HepG2 (cell line): ENCODE data around the gene PDS5B. TPM values are rescaled to one million over a fixed set of nuclear protein-coding genes. Genes with fewer than 3 reads are reported as not detected.

Source experiments
- ATAC-seq: fragments of 200-7000 bp; cut with Tn5 transposase; 3 replicates; pipeline ENCODE4 v1.9.1; 2020; ENCODE audit warnings: mild to moderate bottlenecking, moderate library complexity
- BruUV-seq: library from RNA; stranded (reverse); fragments of 400-500 nt; replicated peaks from 2 replicates; lab custom pipeline; 2021; lab: Mats Ljungman, UMichigan
- CTCF ChIA-PET: fragments of 300-600 bp; formaldehyde crosslinking; extraction: SDS; loops from one replicate; lab custom pipeline; 2021; ENCODE audit warnings: low total read pairs, inconsistent platforms, low intra/inter-chr PET ratio; lab: Yijun Ruan, JAX
- POLR2A ChIA-PET: fragments of 350-600 bp; sonication (Branson Sonifier 250); formaldehyde crosslinking; loops from one replicate; lab custom pipeline; 2020; ENCODE audit warnings: antibody characterized with exemption, inconsistent platforms; lab: Yijun Ruan, JAX
- DNase-seq: peaks from one replicate; pipeline ENCODE4 v3.0.0-alpha.2; 2015; ENCODE audit warnings: low spot score
- FAIRE-seq: peaks from 3 replicates; lab custom pipeline; 2011; peaks lifted over from hg19 to GRCh38; lab: Jason Lieb, UNC
- H2AFZ ChIP-seq: one replicate; pipeline ENCODE4 v1.6.1; 2011; ENCODE audit warnings: low read length, inconsistent platforms
- H3K27ac ChIP-seq: fragments of 300-600 bp; 3 replicates; pipeline ENCODE4 v1.8.0; 2011; ENCODE audit warnings: mixed run types, mild to moderate bottlenecking, mixed read lengths, low read length, inconsistent platforms; ENCODE audit not compliant: insufficient read depth; ENCODE audit errors: extremely low read length
- H3K27me3 ChIP-seq, 2 experiments: fragments of 200-600 bp in 1 of 2; 2 replicates in 1 of 2; 3 replicates in 1 of 2; pipeline versions ENCODE4 v1.6.0 to v1.8.0; 2011; ENCODE audit warnings: low read length in 2 of 2, mild to moderate bottlenecking in 2 of 2, moderate library complexity in 2 of 2, inconsistent platforms in 1 of 2; ENCODE audit not compliant: insufficient read depth in 2 of 2, control insufficient read depth in 1 of 2
- H3K36me3 ChIP-seq, 2 experiments: fragments of 200-600 bp in 1 of 2; replicated peaks in 1 of 2; 2 replicates in 1 of 2; 3 replicates in 1 of 2; pipeline versions ENCODE4 v1.5.1 to v1.8.0; 2011; ENCODE audit warnings: low read length in 2 of 2, inconsistent platforms in 1 of 2; ENCODE audit not compliant: insufficient read depth in 2 of 2, control insufficient read depth in 1 of 2
- H3K4me1 ChIP-seq: 2 replicates; pipeline ENCODE4 v1.5.1; 2012; ENCODE audit warnings: low read length, inconsistent platforms; ENCODE audit not compliant: insufficient read depth
- H3K4me2 ChIP-seq: 2 replicates; pipeline ENCODE4 v1.6.0; 2011; ENCODE audit warnings: low read depth, low read length, inconsistent platforms
- H3K4me3 ChIP-seq, 3 experiments: fragments of 200-600 bp in 1 of 3; sonication (generic), shearing (Covaris generic) in 1 of 3; replicated peaks in 1 of 3; 2 replicates each; pipeline ENCODE4 v1.5.1; 2011 to 2016; ENCODE audit warnings: low read length in 3 of 3, inconsistent platforms in 2 of 3, low read depth in 2 of 3, mild to moderate bottlenecking in 2 of 3, control low read depth in 1 of 3, mixed read lengths in 1 of 3; ENCODE audit not compliant: insufficient read depth in 1 of 3
- H3K79me2 ChIP-seq: one replicate; pipeline ENCODE4 v1.6.1; 2011; ENCODE audit warnings: low read length, inconsistent platforms; ENCODE audit not compliant: insufficient read depth
- H3K9ac ChIP-seq: 2 replicates; pipeline ENCODE4 v1.6.0; 2011; ENCODE audit warnings: mild to moderate bottlenecking, low read depth, low read length, inconsistent platforms; ENCODE audit not compliant: insufficient read depth
- H3K9me3 ChIP-seq: 2 replicates; pipeline ENCODE4 v1.5.1; 2012; ENCODE audit warnings: mild to moderate bottlenecking, low read length
- H4K20me1 ChIP-seq: 2 replicates; pipeline ENCODE4 v1.6.0; 2011; ENCODE audit warnings: inconsistent platforms, mild to moderate bottlenecking, low read length, moderate library complexity; ENCODE audit not compliant: insufficient read depth
- KDM5A ChIP-seq: fragments of 200-600 bp; sonication (generic); IDR thresholded peaks from 2 replicates; pipeline ENCODE4 v1.7.0; 2018; ENCODE audit warnings: antibody characterized with exemption, mild to moderate bottlenecking, low read length, borderline replicate concordance
- MLLT10 ChIP-seq: sonication (generic); formaldehyde crosslinking; IDR thresholded peaks from 2 replicates; pipeline ENCODE4 v1.4.0; 2020; ENCODE audit warnings: missing genetic modification reagents
- ZBTB7A ChIP-seq: sonication (generic); formaldehyde crosslinking; IDR thresholded peaks from 2 replicates; pipeline ENCODE4 v1.8.0; 2022; ENCODE audit warnings: mild to moderate bottlenecking, missing genetic modification reagents
- ZC3H13 ChIP-seq: sonication (generic); formaldehyde crosslinking; IDR thresholded peaks from 2 replicates; pipeline ENCODE4 v1.8.1; 2023; ENCODE audit warnings: mild to moderate bottlenecking, missing genetic modification reagents, moderate library complexity
- ZNF703 ChIP-seq: sonication (generic); formaldehyde crosslinking; IDR thresholded peaks from 2 replicates; pipeline ENCODE4 v1.5.1; 2020; ENCODE audit warnings: missing genetic modification reagents, mild to moderate bottlenecking, moderate library complexity, borderline replicate concordance
- WGBS: methylation state at CpG from one replicate; pipeline ENCODE4 v1.1.6; 2017; ENCODE audit warnings: low lambda C conversion rate; 5-methylcytosine and 5-hydroxymethylcytosine counted together
- in situ Hi-C: cut with HindIII; loops from 2 replicates; pipeline ENCODE4 v1.10.0; 2017; ENCODE audit warnings: low pct_unique_long_range_greater_than_20kb; ENCODE audit not compliant: extremely low pct_ligation_motif_present
- intact Hi-C: fragments of 100-400 bp; cut with micrococcal nuclease; formaldehyde crosslinking; loops from one replicate; pipeline ENCODE4 v1.10.0; 2022; ENCODE audit not compliant: unreplicated experiment
- polyA plus RNA-seq, 8 experiments: library from polyadenylated mRNA; depleted of rRNA in 3 of 8; stranded (reverse) in 7 of 8; unstranded in 1 of 8; fragments of >200 nt; fragmentation: Illumina TruSeq in 4 of 8; extraction: Trizol in 4 of 8; gene quantifications; 2 replicates each; pipeline versions ENCODE4 v1.2.1 to v1.2.3, GENCODE V29; 2011 to 2016; ENCODE audit warnings: low read depth in 4 of 8, missing spikeins in 1 of 8, mixed read lengths in 1 of 8; ENCODE audit not compliant: insufficient read depth in 1 of 8
- total RNA-seq, 5 experiments: library from RNA; depleted of rRNA; stranded (reverse); fragments of >200 nt; fragmentation: Illumina TruSeq; extraction: Trizol; gene quantifications; 2 replicates each; pipeline ENCODE4 v1.2.3, GENCODE V29; 2016; ENCODE audit warnings: low read depth in 1 of 5
- TF ChIP-seq, protein P1 (sequence below): sonication (generic); formaldehyde crosslinking; IDR thresholded peaks from 2 replicates; pipeline ENCODE4 v1.5.1; 2020; ENCODE audit warnings: mild to moderate bottlenecking, missing genetic modification reagents
- TF ChIP-seq, protein P2 (sequence below): IDR thresholded peaks from 2 replicates; pipeline ENCODE4 v1.6.1; 2012; ENCODE audit warnings: inconsistent platforms
- TF ChIP-seq, protein P3 (sequence below): sonication (generic); formaldehyde crosslinking; IDR thresholded peaks from 2 replicates; pipeline ENCODE4 v1.5.0; 2020; ENCODE audit warnings: missing genetic modification reagents

The PDS5B gene
- total and polyA plus RNA-seq, 2 of the 13 experiments (the other 11 are each of a cell fraction or from before 2014, with no cell fraction given) = 5.8 to 24.6 TPM

- 94% methylated on average over 1 of the region's 1 CpG for WGBS
Measured at GRCh38 chr13:32636711-32637110, 50.5 kb downstream of the PDS5B start.

More at GRCh38 chr13:32636711-32637110, 50.5 kb downstream of the PDS5B start:
- no peaks in the 10 kb centered on the region for H3K27me3 ChIP-seq
- no peak overlapping the region for H3K4me2 ChIP-seq
- H3K9ac ChIP-seq = no peak overlapping the region
- ATAC-seq = no peak
- intact Hi-C loops (no loop called here), in situ Hi-C loops (no loop called here)
- no peak overlapping the region for H2AFZ ChIP-seq
- FAIRE-seq = no peak
- H3K4me3 ChIP-seq = no peak overlapping the region
- no peaks in the 10 kb centered on the region for H3K36me3 ChIP-seq
- no peaks in the 10 kb centered on the region for H4K20me1 ChIP-seq
- DNase-seq = no peak
- ChIA-PET CTCF (no interaction called here), POLR2A (no interaction called here)
- peaks cover 9% of the 10 kb centered on the region; the same call in 1 of the 2 replicates for H3K4me1 ChIP-seq
- peaks cover 68% of the 10 kb centered on the region for H3K79me2 ChIP-seq
- H3K27ac ChIP-seq = no peak overlapping the region
- H3K9me3 ChIP-seq = no peaks in the 10 kb centered on the region
- TF ChIP-seq, protein P1, sequence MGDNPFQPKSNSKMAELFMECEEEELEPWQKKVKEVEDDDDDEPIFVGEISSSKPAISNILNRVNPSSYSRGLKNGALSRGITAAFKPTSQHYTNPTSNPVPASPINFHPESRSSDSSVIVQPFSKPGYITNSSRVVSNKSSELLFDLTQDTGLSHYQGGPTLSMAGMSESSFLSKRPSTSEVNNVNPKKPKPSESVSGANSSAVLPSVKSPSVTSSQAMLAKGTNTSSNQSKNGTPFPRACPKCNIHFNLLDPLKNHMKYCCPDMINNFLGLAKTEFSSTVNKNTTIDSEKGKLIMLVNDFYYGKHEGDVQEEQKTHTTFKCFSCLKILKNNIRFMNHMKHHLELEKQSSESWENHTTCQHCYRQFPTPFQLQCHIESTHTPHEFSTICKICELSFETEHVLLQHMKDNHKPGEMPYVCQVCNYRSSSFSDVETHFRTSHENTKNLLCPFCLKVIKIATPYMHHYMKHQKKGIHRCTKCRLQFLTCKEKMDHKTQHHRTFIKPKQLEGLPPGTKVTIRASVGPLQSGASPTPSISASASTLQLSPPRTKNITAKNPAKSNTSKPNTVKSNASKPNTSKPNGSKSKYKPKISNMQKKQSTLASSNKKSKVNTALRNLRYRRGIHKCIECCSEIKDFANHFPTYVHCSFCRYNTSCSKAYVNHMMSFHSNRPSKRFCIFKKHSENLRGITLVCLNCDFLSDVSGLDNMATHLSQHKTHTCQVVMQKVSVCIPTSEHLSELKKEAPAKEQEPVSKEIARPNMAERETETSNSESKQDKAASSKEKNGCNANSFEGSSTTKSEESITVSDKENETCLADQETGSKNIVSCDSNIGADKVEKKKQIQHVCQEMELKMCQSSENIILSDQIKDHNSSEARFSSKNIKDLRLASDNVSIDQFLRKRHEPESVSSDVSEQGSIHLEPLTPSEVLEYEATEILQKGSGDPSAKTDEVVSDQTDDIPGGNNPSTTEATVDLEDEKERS (CRISPR knock-in tag) = no peak
- TF ChIP-seq ZNF703 = no peak
- TF ChIP-seq, protein P2, sequence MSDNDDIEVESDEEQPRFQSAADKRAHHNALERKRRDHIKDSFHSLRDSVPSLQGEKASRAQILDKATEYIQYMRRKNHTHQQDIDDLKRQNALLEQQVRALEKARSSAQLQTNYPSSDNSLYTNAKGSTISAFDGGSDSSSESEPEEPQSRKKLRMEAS = no peak
- TF ChIP-seq, protein P3, sequence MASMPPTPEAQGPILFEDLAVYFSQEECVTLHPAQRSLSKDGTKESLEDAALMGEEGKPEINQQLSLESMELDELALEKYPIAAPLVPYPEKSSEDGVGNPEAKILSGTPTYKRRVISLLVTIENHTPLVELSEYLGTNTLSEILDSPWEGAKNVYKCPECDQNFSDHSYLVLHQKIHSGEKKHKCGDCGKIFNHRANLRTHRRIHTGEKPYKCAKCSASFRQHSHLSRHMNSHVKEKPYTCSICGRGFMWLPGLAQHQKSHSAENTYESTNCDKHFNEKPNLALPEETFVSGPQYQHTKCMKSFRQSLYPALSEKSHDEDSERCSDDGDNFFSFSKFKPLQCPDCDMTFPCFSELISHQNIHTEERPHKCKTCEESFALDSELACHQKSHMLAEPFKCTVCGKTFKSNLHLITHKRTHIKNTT = no peak
- TF ChIP-seq MLLT10 (CRISPR knock-in tag) = no peak
- TF ChIP-seq KDM5A = no peak
- no peak for TF ChIP-seq ZBTB7A (CRISPR knock-in tag)
- TF ChIP-seq ZC3H13 (CRISPR knock-in tag) = no peak
- no TSS peak for BruUV-seq
